Muscle of arm (tissue), 12 donors: ENCODE measurements around the gene UQCRC2. TPM values are rescaled to one million over a fixed set of nuclear protein-coding genes. Genes with fewer than 3 reads are reported as not detected.
"Not testable (repeated sequence)": the region's sequence is repeated elsewhere in the genome, so short reads cannot be mapped to it uniquely, and the experiment has no call there.

ENCODE experiments used
- DNase-seq: peaks from one replicate; pipeline ENCODE4 v3.0.0-alpha.2; 2013
- polyA plus RNA-seq, 12 donors: library from polyadenylated mRNA; unstranded; fragments of 120-200 nt; gene quantifications; one replicate each; pipeline ENCODE4 v1.2.1, GENCODE V29; 2013; ENCODE audit not compliant: insufficient read length in 12 of 12

UQCRC2 gene
- polyA plus RNA-seq, 12 donors, result 185 to 362 (median 285) TPM; not detected in 1

- DNase-seq, result no peak
Observed at GRCh38 chr16:22006636-22007035, 53.5 kb downstream of the UQCRC2 start.

- DNase-seq, result no peak
Observed at GRCh38 chr16:22007159-22007508, 54.0 kb downstream of the UQCRC2 start.

- DNase-seq, result peak; percentile 52
Observed at GRCh38 chr16:22007509-22008214, 54.5 kb downstream of the UQCRC2 start, which contains the start of gene MOSMO. MOSMO (plus strand) TSS chr16:22008111; CDS start chr16:22008302, 191 bp downstream.

GRCh38 chr16:22008215-22009059, 55.3 kb downstream of the UQCRC2 start:
- DNase-seq, result no peak

GRCh38 chr16:22010902-22011301, 57.7 kb downstream of the UQCRC2 start:
- no peak for DNase-seq

GRCh38 chr16:22012241-22012640, 59.1 kb downstream of the UQCRC2 start:
- DNase-seq, result no peak

- no peak for DNase-seq
Observed at GRCh38 chr16:22013486-22013885, 60.3 kb downstream of the UQCRC2 start.

GRCh38 chr16:22014271-22014873, 61.2 kb downstream of the UQCRC2 start:
- no peak for DNase-seq

GRCh38 chr16:22016927-22017326, 63.8 kb downstream of the UQCRC2 start:
- DNase-seq, result no peak

- DNase-seq, result no peak
Observed at GRCh38 chr16:22018559-22018958, 65.4 kb downstream of the UQCRC2 start.

GRCh38 chr16:22022151-22022550, 69.0 kb downstream of the UQCRC2 start:
- DNase-seq, result no peak

- DNase-seq, result no peak
Observed at GRCh38 chr16:22023505-22023904, 70.3 kb downstream of the UQCRC2 start.

GRCh38 chr16:22024785-22025184, 71.6 kb downstream of the UQCRC2 start:
- not testable (repeated sequence) for DNase-seq

- no peak for DNase-seq
Observed at GRCh38 chr16:22027633-22028032, 74.5 kb downstream of the UQCRC2 start.

- DNase-seq, result no peak
Observed at GRCh38 chr16:22029632-22030031, 76.5 kb downstream of the UQCRC2 start.

- DNase-seq, result no peak
Observed at GRCh38 chr16:22030087-22030812, 77.1 kb downstream of the UQCRC2 start.

- DNase-seq, result no peak
Observed at GRCh38 chr16:22031483-22032083, 78.4 kb downstream of the UQCRC2 start.
